Activated CD4-positive, CD25-positive, alpha-beta regulatory T cell treated with anti-CD3 and anti-CD28 coated beads, Interleukin-2, amount 50 U/mL, for 16 hours (primary cell): ENCODE data around the gene FIG4.
"Not testable (repeated sequence)": the region's sequence is repeated elsewhere in the genome, so short reads cannot be mapped to it uniquely, and the experiment has no call there.

Source experiments
- DNase-seq: peaks from one replicate; pipeline ENCODE4 v3.0.0-alpha.2; 2020; ENCODE audit warnings: low read depth, low spot score

The FIG4 gene

DNA sequence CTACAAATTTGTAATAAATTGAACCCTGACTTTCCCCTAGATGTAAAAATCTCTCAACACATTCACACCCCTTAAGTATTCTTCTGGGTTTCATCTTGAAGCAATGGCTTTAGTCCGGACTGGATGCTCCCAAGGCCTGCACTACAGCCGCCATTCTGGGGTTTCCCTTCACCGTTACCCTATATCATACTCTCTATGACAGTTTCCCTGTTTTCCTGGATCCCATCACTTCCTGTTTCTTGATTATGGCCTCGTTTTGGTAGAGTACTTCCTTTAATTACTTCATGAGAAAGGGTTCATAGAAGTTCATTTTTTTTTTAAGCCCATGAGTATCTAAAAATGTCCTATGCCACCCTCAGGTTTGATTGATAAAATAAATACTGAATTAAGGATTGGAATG is 11.7 kb downstream of the FIG4 start:
- no peak for DNase-seq

DNA sequence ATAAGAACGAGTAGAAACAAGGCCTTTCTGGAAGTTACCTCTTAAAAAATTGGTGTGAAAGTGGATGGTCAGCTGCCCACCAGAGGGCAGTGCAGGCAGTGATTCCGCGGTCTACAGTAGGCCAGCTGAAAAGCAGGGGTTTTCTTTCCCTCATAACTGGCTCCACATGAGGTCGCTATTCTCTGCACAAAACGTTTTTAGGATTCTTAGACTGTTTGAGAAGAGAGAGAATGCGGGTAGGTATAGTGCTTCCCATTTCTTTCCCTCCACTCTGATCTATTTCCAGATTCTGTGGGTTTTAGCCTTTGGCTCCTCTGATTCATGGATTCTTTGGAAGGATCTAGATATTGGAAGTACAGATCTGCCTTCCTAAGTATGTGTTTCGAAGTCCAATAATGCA is 14.2 kb downstream of the FIG4 start:
- DNase-seq = peak; percentile 26

DNA sequence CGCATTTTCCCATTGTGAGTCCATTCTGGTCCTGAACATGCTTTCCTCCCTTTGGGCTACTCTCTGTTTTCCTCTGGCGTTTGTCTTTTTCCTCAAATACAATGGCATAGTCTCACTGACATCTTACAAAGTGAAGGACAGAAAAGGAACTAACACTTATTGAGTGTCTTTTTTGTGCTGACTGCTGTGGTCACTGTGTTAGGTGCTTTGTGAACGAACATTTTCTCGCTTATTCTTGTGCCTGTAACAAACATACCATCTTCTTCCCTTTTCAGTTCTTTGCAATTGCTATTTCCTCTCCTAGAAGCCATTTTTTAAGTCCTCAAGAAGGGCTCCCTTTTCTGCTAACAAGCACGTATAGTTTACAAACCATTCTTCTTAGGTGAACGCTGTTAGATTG is 15.4 kb downstream of the FIG4 start:
- no peak for DNase-seq

DNA sequence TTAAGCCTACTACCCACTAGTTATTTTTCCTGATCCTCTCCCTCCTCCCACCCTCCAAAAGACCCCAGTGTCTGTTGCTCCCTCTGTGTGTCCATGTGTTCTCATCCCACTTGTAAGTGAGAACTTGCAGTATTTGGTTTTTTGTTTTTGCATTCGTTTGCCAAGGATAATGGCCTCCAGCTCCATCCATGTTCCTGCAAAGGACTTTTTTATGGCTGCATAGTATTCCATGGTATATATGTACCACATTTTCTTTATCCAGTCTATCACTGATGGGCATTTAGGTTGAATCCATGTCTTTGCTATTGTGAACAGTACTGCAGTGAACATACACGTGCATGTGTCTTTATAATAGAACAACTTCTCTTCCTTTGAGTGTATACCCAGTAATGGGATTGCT is 17.0 kb downstream of the FIG4 start:
- not testable (repeated sequence) for DNase-seq

DNA sequence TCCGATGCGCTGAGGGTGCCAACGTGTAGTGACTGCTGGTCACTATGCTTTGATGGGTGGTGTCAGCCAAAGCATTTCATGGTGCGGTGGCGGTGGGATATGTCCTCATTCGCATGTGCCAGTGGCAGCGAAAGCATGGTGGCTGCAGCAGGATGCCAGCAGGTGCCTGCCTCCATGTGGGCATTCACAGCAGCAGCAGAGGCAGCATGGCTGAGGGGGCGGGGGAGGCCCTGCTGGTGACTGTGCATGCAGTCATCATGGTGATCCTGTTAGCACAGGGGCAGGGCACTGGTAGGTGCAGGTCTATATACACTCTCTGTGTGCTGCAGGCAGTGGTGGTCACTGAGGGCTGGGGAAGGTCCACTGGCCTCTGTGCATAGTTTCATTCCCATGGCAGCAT is 22.0 kb downstream of the FIG4 start:
- DNase-seq = no peak

DNA sequence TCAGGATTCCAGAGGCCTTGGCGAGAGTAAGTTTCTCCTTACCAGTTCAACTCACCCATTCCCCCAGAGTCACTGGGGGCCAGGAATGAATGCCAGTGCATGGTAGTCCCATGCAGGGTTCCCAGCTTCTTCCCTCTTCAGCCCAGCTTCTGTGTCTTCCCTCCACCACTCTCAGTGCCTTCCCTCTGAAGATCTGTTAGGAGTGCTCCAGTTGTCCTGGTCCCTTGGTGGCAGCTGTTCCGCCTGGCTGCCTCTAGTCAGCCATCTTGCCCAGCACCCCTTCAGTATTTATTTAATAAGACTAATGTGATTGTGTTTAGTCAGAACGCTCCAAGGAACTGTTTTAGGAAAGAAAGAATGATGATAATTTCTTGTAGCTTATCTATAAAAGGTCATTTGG is 23.1 kb downstream of the FIG4 start:
- DNase-seq = no peak

DNA sequence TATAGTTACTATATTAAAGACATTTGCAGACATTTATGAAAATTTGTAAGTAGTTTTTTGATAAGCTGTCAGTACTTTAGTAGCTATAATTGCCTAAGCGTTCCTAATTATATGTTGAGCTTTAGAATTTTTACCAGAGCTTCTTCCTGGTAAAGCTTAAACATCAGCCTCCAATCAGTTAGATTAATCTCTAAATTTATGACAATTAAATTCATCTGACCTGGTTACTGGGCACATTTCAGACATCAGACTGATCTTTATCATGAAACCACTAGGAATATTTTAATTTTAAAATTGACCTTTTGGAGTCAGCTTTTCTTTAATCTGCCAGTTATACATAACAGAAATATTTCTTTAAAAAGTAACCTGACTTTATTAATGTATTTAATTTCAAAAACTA is 23.5 kb downstream of the FIG4 start:
- DNase-seq = no peak

DNA sequence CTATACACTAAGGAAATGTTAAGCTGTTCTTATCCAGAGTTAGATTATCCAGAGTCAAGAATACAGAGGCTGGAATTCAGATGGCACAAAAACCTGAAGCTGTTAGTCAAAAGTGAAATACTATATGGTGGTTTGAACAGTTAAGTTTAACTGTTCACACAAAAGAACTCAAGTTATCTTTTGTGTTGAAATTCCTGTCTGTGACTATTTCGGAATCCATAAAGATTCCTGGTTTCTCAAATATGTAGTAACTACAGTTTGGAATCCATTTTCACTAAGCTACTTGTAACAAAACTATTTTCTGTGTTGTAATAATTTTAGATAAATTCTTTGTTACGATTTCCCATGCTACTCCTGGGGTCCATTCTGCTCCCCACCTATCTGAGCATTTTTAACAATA is 24.5 kb downstream of the FIG4 start:
- DNase-seq = no peak

DNA sequence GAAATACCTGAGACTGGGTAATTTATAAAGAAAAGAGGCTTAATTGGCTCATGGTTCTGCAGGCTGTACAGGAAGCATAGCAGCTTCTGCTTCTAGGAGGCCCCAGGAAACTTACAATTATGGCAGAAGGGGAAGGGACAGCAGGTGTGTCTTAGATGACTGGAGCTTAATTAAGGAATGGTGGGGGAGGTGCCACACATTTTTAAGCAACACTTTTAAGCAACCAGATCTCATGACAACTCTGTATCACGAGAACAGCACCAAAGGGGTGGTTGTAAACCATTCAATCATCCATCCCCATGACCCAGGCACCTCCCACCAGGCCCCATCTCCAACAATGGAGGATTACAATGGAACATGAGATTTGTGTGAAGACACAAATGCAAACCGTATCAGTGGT is 26.9 kb downstream of the FIG4 start:
- no peak for DNase-seq

DNA sequence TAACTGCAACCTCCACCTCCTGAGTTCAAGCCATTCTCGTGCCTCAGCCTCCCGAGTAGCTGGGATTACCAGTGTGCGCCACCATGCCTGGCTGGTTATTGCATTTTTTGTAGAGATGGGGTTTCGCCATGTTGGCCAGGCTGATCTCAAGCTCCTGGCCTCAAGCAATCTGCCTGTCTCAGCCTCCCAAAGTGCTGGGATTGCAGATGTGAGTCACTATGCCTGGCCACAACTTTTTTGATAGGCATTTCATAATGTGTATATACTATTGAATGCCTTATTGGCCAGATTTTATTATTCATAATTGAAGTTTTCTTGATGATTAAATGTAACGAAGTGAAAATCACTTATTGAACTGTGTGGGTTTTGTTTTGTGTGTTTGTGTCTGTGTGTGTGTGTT is 27.9 kb downstream of the FIG4 start:
- no peak for DNase-seq

DNA sequence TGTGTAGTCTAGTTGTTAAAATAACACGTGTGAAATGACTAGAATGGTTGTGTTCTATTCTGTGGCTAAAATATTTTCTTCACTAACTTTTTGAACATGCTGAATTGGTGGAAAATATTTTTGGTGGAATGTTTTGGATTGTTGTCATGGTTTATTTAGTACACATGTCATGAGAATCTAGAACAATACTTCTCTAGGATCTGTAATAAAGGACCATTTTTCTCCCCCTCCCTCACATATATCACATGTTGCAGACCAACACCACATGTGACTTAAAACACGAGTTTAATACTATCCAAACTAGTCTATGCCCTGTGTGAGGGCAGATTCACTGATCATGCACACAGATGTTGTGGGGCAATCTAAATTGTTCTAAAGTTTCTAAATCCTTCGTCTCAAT is 29.2 kb downstream of the FIG4 start:
- no peak for DNase-seq

DNA sequence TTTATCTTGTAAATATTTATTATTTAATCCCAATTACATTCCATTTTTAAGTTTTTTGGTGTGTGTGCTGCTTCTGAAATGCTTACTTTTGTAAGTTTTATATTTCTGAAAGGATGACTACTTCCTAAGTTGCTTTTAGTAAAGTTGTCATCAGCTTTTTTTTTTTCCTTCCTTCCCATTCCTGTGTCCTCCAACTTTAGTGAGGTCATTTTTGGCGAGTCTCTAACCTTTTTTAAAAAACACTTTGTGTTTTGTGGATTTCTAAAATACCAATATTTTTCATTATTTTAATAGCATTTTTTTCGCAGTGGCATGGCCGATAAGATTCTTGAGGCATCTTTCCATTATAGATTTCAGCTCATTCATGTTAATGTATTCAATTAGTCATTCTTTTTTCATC is 30.9 kb downstream of the FIG4 start:
- DNase-seq = no peak

DNA sequence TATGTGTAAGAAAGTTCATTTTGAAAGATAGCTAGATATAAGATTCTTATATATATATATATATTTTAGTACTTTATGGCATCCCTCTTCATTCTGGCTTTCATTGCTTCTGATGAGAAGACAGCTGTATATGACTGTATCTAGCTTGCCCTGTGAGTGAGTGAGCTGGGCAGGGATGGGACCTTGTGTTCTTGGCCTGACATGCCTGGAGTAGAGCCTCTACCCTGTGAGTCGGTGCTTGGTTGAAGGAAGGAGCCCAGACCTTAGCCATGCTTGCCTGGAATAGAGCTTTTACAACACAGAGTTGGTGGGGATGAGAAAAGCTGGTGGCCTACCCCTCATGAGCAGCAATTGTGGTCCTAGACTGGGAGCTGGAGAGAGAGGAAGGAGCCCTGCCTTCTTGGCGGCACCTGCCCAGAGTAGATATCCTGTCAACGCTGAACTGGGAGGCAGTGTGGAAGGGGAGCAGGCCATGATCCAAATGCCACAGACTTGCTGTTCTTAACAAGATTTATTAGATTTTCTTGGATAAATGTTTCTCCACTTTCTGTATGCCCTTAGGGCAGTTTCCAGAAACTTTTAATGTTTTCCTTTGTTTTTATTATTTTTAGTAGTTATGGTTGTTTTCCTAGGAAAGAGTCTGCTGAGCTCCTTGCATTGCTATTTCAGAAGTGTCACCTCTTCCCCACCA is 31.6 kb downstream of the FIG4 start:
- no peak for DNase-seq

DNA sequence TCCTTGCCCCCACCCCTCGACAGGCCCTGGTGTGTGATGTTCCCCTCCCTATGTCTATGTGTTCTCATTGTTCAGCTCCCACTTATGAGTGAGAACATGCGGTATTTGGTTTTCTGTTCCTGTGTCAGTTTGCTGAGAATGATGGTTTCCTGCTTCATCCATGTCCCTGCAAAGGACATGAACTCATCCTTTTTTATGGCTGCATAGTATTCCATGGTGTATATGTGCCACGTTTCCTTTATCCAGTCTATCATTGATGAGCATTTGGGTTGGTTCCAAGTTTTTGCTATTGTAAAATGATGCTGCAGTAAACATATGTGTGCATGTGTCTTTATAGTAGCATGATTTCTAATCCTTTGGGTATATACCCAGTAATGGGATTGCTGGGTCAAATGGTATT is 34.2 kb downstream of the FIG4 start:
- not testable (repeated sequence) for DNase-seq

DNA sequence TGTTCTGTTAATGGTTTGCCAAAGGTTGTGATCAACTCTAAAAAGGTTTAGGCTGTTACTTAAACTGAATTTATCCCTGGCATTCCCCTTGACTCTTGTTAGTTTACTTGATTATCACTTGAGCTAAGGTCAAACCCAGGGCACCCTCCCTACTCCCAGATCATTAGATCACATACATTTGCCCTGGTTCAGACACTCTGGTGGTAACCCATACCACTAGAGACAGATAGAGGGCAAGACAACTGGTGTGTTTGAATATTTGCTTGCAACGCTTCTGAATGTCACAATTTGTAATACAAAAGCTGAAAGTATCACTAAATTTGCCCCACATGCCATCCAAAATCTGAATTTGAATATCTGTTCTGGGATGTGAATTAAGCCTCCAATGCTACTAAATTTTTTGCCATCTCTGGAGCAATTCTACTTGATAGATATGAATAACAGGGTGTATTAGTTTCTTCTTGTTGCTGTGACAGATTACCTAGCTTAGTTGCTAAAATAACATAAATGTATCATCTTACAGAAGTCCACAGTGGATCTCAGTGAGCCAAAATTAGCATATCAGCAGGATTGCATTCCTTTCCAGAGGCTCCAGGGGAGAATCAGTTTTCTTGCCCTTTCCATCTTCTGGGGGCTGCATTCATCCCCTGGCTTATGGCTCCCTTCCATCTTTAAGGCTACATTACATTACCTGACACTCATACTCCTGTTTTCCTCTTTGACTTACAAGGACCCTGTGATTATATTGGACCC is 45.4 kb downstream of the FIG4 start:
- DNase-seq = no peak

DNA sequence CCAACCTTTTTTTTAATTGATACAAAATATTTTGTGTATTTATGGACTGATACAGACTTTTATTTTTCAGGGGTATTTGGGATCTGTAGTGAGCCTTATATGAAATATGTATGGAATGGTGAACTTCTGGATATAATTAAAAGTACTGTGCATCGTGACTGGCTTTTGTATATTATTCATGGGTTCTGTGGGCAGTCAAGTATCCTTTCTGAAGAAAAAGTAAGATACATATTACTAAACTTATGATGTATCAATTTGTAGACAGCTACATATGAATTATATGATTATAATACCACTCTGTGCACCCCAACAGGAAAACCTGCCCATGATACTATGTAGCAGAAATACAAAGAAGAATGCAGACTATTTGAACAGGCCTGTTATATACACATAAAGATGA is 47.2 kb downstream of the FIG4 start:
- no peak for DNase-seq

DNA sequence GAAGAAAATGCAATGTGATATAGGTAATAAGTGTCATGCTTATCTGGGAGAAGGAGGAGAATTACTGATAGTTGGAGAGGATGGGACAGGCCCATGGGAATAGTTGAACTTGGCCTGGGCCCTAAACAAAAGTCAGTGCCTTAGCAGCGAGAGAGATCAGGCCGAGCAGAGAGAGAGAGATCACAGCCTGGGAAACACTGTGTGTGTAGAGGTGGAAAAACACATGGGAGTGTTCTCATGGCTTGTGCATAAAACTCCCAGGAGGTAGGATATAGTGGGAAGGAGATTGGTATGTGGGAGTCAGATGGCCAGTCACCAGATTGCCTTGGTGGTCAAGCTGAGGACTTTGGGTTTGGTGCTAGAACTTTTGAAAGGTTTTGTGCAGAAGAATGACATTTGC is 47.6 kb downstream of the FIG4 start:
- no peak for DNase-seq

DNA sequence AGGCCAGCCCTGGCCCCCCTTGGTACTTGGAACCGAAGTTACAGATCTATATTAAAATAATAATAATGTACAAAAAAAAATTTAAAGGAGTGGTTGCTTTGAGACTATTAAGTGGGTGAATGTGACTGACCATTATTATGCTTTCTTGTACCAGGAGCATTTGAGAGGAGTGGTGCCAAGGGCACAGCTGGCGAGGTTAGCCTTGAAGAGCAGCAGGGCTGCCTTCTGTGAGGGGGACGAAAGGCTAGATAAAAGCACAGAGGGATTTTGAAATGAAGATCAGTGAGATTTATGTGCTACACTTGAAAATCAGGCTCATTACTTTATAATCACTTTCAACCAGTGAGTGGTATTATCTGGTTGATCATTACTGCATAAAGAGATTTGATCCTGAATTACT is 48.6 kb downstream of the FIG4 start:
- no peak for DNase-seq

DNA sequence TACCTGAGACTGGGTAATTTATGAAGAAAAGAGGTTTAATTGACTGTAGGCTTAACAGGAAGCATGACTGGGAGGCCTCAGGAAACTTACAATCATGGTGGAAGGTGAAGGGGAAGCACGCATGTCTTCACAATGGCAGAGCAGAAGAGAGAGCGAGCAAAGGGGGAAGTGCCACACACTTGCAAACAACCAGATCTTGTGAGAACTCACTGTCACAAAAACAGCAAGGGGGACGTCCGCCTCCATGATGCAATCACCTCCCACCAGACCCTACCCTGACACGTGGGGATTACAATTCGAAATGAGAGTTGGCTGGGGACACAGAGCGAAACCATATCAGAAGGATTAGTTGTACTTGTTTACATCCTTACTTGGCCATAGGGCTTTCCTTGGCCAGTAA is 49.7 kb downstream of the FIG4 start:
- no peak for DNase-seq

DNA sequence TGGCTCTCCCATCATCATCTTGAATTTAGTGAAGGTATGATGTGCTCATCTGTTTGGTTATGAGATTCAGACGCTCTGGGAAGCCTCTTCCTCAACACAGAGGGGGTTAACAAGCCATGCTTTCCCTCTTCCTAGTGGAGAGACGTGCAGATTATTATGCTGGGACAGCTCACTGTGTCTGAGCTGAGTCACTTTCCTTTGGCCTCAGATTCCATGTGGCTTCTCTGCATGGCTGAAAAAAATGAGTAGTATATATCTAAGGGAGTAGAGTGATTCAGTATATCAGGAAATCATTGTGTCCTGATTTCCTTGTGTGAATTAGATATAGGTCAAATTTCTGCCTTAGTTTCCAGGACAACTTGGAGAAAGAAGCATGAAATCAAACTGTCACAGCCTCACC is 52.6 kb downstream of the FIG4 start:
- DNase-seq = no peak

DNA sequence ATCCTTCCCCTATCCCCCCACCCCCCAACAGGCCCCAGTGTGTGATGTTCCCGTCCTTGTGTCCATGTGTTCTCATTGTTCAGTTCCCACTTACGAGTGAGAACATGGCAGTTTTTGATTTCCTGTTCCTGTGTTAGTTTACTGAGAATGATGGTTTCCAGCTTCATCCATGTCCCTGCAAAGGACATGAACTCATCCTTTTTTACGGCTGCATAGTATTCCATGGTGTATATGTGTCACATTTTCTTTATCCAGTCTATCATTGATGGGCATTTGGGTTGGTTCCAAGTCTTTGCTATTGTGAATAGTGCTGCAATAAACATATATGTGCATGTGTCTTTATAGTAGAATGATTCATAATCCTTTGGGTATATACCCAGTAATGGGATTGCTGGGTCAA is 53.7 kb downstream of the FIG4 start:
- DNase-seq = not testable (repeated sequence)

DNA sequence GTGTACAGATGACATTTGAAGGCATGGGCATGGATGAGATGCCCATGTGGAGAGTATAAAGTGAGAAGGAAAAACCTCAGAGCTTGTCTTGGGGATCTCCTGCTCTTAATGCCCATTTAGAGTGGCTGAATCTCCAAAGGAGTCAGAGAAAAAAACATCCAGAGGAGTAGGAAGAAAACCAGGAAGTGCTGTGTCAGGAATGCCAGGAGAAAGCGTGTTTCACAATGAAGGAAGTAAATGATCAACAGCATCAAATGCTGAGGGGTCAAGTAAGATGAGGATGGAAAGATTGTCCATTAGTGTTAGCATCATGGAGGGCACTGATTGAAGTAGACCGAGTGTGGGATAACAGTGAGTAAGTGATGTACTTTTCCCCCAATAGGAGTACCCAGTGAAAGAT is 56.1 kb downstream of the FIG4 start:
- no peak for DNase-seq

DNA sequence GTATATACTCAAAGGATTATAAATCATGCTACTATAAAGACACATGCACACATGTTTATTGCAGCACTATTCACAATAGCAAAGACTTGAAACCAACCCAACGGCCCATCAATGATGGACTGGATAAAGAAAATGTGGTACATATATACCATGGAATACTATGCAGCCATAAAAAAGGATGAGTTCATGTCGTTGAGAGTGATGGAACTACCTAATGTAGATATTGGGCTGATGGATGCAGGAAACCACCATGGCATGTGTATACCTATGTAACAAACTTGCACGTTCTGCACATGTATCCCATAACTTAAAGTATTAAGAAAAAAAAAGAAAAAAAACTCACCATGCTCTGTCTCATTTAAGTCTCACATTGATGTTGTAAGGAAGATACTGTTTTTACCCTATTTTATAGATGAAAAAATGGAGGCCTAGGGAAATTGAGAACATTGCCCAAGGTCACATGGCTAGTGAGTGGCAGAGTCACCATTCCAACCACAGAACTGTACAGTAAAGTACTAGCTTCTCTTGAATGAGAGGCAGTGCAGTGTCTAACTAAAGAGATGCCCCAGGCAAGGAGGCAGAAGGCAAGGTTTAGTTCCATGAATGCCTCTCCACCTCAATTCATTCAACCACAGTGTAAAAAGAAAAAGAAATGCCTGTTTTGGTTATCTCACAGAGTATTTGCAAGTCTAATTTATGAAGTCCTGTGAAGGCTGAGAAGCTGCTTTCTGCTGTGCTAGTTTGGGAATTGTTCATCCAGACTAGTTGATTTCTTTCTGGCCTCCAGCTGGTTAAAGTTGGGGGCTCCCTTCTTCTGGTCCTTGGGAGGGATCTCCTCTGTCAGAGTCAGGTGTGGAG is 68.2 kb downstream of the FIG4 start:
- no peak for DNase-seq
